ENCODE data around the gene HYPK. TPM values are rescaled to one million over a fixed set of nuclear protein-coding genes. Genes with fewer than 3 reads are reported as not detected.
"Not testable (repeated sequence)": the region's sequence is repeated elsewhere in the genome, so short reads cannot be mapped to it uniquely, and the experiment has no call there.

HYPK gene
- polyA plus RNA-seq, 1 donor from 2014 or later = 5.0 TPM

DNA sequence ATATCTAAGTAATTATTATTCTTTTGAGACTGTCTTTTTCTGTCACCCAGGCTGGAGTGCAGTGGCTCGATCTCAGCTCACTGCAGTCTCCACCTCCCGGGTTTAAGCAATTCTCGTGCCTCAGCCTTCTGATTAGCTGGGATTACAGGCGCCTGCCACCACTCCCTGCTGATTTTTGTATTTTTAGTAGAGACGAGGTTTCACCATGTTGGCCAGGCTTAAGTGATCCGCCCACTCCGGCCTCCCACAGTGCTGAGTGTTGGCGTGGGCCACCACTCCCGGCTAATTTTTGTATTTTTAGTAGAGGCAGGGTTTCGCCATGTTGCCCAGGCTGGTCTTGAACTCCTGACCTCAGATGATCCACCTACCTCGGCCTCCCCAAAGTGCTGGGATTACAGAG is 24.9 kb downstream of the HYPK start:
- H3K79me2 ChIP-seq (replicated peaks; ENCODE audit: insufficient read depth, low read length) = peaks cover 28% of the 10 kb centered on the region
- not testable (repeated sequence) for H3K36me3 ChIP-seq (ENCODE audit: insufficient read depth, low read length)

DNA sequence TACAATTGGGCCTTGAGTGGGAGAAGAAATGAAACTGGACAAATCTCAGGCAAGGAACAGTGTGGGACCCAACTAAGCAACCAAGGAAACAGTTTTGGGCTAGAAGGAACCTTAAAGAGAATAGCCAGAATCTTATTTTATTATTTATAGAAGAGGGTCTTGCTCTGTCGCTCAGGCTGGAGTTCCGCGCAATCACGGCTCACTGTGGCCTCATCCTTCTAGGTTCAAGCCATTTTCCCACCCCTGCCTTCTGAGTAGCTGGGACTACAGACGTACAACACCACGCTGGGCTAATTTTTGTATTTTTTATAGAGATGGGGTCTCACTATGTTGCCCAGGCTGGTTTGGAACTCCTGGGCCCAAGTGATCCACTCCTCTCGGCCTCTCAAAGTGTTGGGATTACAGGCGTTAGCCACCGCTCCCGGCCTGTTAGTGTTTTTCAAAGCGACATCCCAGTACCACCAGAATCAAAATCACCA is 25.7 kb downstream of the HYPK start:
- Histone ChIP-seq H3K36me3 (ENCODE audit: insufficient read depth, low read length) (no peaks in the 10 kb centered on the region), H3K79me2 (replicated peaks; ENCODE audit: insufficient read depth, low read length) (peaks cover 21% of the 10 kb centered on the region), H3K9me2 (ENCODE audit: insufficient read depth, low read length) (no peaks in the 10 kb centered on the region), H3K9ac (ENCODE audit: low read length) (no peak overlapping the region), H3K27ac (ENCODE audit: low read length) (no peak overlapping the region), H2AFZ (ENCODE audit: low read depth, low read length) (no peak overlapping the region), H3K9me3 (ENCODE audit: low read length) (no peaks in the 10 kb centered on the region), H4K20me1 (ENCODE audit: insufficient read depth) (no peaks in the 10 kb centered on the region), H3F3A (ENCODE audit: insufficient read depth, low read length, poor library complexity, severe bottlenecking) (no peaks in the 10 kb centered on the region), H3K27me3 (ENCODE audit: insufficient read depth, low read depth, low read length) (no peaks in the 10 kb centered on the region), H3K4me2 (ENCODE audit: low read length) (no peak overlapping the region), H3K4me3 (ENCODE audit: low read length) (no peak overlapping the region)
- TF ChIP-seq RAD21 (conservative IDR thresholded peaks at IDR 0.05) = no peak
- no peak for TF ChIP-seq POLR2AphosphoS5 (IDR thresholded peaks at IDR 0.05)
- no peak for TF ChIP-seq EZH2 (IDR thresholded peaks at IDR 0.05; ENCODE audit: borderline replicate concordance, insufficient read depth, low read length, poor library complexity, severe bottlenecking)
- TF ChIP-seq, protein P1, sequence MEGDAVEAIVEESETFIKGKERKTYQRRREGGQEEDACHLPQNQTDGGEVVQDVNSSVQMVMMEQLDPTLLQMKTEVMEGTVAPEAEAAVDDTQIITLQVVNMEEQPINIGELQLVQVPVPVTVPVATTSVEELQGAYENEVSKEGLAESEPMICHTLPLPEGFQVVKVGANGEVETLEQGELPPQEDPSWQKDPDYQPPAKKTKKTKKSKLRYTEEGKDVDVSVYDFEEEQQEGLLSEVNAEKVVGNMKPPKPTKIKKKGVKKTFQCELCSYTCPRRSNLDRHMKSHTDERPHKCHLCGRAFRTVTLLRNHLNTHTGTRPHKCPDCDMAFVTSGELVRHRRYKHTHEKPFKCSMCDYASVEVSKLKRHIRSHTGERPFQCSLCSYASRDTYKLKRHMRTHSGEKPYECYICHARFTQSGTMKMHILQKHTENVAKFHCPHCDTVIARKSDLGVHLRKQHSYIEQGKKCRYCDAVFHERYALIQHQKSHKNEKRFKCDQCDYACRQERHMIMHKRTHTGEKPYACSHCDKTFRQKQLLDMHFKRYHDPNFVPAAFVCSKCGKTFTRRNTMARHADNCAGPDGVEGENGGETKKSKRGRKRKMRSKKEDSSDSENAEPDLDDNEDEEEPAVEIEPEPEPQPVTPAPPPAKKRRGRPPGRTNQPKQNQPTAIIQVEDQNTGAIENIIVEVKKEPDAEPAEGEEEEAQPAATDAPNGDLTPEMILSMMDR (IDR thresholded peaks at IDR 0.05; ENCODE audit: poor library complexity, severe bottlenecking) = no peak
- TF ChIP-seq SMC3 (conservative IDR thresholded peaks at IDR 0.05; ENCODE audit: poor library complexity) = no peak
- TF ChIP-seq, protein P2, sequence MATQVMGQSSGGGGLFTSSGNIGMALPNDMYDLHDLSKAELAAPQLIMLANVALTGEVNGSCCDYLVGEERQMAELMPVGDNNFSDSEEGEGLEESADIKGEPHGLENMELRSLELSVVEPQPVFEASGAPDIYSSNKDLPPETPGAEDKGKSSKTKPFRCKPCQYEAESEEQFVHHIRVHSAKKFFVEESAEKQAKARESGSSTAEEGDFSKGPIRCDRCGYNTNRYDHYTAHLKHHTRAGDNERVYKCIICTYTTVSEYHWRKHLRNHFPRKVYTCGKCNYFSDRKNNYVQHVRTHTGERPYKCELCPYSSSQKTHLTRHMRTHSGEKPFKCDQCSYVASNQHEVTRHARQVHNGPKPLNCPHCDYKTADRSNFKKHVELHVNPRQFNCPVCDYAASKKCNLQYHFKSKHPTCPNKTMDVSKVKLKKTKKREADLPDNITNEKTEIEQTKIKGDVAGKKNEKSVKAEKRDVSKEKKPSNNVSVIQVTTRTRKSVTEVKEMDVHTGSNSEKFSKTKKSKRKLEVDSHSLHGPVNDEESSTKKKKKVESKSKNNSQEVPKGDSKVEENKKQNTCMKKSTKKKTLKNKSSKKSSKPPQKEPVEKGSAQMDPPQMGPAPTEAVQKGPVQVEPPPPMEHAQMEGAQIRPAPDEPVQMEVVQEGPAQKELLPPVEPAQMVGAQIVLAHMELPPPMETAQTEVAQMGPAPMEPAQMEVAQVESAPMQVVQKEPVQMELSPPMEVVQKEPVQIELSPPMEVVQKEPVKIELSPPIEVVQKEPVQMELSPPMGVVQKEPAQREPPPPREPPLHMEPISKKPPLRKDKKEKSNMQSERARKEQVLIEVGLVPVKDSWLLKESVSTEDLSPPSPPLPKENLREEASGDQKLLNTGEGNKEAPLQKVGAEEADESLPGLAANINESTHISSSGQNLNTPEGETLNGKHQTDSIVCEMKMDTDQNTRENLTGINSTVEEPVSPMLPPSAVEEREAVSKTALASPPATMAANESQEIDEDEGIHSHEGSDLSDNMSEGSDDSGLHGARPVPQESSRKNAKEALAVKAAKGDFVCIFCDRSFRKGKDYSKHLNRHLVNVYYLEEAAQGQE (IDR thresholded peaks at IDR 0.05; ENCODE audit: borderline replicate concordance) = no peak
- no peak for TF ChIP-seq EP300 (conservative IDR thresholded peaks at IDR 0.05; ENCODE audit: poor library complexity, severe bottlenecking)
- TF ChIP-seq MXI1 (conservative IDR thresholded peaks at IDR 0.05; ENCODE audit: poor library complexity, severe bottlenecking) = no peak
- TF ChIP-seq TAF1 (IDR thresholded peaks at IDR 0.05; ENCODE audit: low read depth) = no peak

More for the DNA sequence above, 24.9 kb downstream of the HYPK start:
- H3K27ac ChIP-seq (ENCODE audit: low read length); H3K9me3 ChIP-seq (ENCODE audit: low read length); H3K9ac ChIP-seq (ENCODE audit: low read length); H3K27me3 ChIP-seq (ENCODE audit: insufficient read depth, low read depth, low read length); H3K4me2 ChIP-seq (ENCODE audit: low read length); H3F3A ChIP-seq (ENCODE audit: insufficient read depth, low read length, poor library complexity, severe bottlenecking); H2AFZ ChIP-seq (ENCODE audit: low read depth, low read length); H3K9me2 ChIP-seq (ENCODE audit: insufficient read depth, low read length); H4K20me1 ChIP-seq (ENCODE audit: insufficient read depth); H3K4me3 ChIP-seq (ENCODE audit: low read length): not testable (repeated sequence)

Measured in neural cell (in vitro differentiated cells).